ENCODE measurements around the gene GPC6.

The GPC6 gene

GRCh38 chr13:94344126-94344818 is 1117.7 kb downstream of the GPC6 start:
- DNase-seq: no peak

DNA sequence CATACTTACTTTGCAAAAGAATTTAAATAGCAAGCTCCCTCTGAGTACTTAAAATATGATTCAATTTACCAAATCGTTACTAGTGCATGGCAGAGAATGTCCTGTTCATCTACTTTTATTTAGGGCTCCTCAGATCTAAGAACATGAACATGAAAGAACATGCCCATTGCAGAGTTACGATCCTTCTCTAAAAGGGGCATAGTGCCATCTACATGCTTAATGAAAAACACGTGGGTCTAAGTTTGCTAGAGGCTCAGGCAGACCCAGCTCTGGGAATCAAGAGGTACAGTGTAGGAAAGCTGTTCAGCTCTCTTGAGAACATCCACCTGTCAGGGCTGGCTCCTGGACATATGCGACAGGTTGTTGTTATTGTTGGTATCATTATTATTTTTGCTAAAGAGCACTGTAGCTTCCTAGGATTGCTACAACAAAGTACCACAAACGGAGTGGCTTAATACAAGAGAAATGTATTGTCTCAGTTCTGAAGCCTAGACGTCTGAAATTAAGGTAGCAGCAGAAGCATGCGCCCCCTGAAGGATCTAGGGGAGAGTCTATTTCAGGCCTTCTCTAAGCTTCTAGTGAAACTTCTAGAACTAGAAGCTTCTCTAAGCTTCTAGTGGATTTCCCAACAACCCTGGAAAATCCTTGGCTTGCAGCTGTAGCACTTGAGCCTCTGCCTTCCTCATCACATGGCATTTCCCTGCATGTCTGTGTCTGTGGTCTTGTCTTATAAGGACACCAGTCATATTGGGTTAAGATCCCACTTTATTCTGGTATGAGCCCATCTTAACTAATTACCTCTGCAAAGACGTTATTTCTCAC is 1119.0 kb downstream of the GPC6 start:
- DNase-seq: peak; percentile 75

DNA sequence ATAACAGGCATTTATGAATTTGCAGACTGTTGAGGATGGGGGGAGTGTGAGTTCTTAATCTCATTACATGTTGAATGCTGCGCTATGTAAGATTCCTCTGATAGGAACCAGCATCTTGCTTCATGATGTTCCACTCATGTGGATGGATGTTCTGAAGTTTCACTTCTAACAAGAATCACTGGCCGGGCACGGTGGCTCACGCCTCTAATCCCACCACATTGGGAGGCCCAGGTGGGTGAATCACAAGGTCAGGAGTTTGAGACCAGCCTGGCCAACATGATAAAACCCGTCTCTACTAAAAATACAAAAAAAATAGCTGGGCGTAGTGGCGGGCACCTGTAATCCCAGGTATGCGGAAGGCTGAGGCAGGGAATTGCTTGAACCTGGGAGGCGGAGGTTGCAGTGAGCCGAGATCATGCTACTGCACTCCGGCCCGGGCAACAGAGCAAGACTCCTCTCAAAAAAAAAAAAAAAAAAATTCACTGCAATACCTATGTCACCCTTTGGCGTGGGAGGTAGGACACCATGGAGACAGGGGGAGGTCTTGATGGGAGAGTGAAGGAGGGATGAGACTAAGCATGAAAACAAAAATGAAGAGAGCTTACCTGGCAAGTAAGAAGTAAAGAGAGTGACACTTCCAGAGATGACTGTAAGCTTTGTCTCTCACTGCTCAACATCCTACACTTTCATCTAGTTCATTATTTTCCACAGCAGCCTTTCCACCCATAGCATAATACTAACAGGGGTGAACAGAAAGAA is 1119.8 kb downstream of the GPC6 start:
- DNase-seq: no peak

DNA sequence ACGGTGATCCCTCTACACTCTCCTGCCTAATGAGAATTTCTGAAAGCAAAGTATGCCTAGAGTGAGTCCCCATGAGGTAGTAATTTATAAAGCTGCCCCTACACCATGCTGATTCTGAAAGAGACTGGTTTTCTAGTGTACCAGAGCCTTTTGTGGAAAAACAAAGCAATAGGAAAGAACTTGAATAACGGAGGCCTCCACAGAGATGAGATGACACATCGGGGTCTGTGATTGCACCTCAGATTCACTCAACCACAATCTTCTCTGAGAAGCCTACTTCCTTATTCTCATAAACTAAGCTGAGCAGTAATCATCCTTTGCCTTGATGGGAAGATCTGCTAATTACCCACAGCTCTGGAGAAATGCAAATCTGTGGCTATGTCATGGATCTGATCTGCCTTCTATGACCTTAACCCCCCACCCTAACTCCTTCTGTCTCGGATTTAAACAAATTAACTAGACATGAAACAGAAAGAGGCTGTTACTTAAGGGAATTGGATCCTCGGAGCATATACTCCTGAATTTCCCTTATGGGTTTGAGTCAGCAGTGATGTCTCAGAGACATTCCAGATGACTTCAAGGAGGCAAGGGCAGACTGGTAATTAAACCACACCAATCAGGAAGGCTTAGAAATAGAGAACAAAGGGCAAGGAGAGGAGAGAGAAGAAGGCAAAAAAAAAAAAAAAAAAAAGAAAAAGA is 1124.8 kb downstream of the GPC6 start:
- DNase-seq: no peak

- DNase-seq: no peak
These were observed 1125.5 kb downstream of the GPC6 start for GRCh38 chr13:94352057-94352456.

- no peak for DNase-seq
These were observed 1126.6 kb downstream of the GPC6 start for GRCh38 chr13:94353167-94353710.

GRCh38 chr13:94359875-94360274 is 1133.3 kb downstream of the GPC6 start:
- no peak for DNase-seq

DNA sequence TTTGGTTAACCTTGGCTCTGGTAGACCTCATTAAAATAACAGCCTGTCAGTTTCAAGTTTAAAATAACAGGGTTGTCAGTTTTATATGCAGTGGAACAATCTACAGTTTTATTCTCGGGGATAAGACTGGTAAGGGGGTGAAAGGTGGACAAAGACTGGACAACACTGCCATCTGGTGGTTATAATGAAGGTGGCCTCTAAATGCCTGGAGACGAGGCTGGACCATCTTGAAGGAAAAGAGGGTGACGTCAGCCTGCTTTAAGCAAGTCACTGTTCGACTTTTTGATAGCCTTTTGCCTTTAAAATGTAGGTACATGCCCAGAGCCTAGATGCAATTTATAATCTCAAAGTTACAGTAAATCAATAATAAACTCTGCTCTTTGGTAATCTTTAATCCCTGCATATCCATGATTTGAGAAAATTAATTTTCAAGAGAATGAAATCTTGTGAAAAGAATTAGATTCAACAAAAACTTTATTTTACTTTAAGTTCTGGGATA is 1135.9 kb downstream of the GPC6 start:
- DNase-seq: peak; percentile 68

GRCh38 chr13:94366677-94367076 is 1140.1 kb downstream of the GPC6 start:
- DNase-seq: no peak

- peak; percentile 9 for DNase-seq
These were observed 1143.4 kb downstream of the GPC6 start for GRCh38 chr13:94369972-94370436.

- DNase-seq: no peak
These were observed 1145.2 kb downstream of the GPC6 start for GRCh38 chr13:94371855-94372254.

DNA sequence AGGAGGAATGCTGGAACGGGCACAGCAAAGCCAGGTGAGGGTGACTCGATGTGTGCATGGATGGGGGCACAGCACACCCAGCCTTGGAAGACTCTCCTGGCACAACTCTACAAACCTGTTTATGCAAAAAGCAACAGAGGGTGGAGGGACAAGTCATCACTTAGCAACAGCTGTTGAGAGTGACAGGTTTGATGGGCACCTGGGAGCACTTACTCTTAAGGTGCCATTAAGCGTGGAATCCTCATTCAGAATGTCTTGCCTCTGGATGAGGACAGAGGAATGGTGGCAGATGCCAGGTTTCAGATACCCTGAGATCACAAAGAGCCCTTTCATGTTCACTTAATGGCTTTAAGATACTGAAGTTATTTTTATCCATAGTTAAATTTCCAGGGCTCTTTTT is 1155.9 kb downstream of the GPC6 start:
- DNase-seq: peak; percentile 65

DNA sequence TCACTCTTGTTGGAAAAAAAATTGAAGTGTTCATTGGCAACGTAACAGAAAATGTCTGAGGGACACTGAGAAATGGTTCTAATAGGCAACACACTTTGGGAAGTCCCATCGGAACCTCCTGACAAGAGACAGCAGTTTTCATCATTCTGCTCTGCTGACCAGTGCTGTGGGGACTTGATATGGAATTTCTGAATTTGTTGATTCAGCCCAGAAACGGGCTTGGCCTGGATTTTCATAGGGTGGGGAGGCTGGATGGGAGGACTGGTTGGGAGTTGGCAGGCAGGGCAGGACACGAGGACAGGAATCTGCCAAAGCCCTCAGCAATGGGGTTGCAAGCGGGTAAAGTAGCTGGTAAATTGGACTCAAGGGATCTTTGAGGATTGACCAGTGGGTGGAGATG is 1156.4 kb downstream of the GPC6 start:
- DNase-seq: no peak

- DNase-seq: no peak
These were observed 1157.8 kb downstream of the GPC6 start for GRCh38 chr13:94384231-94384905.

DNA sequence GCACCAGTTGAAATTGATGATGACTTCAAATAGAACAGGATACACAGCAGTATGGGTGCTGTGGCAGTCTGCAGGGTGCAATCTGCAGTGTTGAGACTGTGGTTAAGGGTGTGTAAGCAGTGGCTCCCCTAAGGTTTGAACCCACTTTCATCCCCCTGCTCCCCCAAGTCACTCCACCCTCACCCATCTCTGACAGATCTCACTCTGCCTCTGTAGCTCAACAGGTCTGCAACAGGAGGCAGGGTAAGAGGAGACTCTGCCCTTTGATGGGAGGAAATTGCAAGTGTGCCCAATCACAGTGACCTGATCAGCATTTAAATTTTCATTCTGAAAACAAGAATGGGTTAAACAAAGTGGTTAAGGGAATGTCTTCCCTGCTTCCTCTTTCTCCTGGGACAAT is 1160.4 kb downstream of the GPC6 start:
- no peak for DNase-seq

GRCh38 chr13:94389604-94390351 is 1163.2 kb downstream of the GPC6 start:
- no peak for DNase-seq

DNA sequence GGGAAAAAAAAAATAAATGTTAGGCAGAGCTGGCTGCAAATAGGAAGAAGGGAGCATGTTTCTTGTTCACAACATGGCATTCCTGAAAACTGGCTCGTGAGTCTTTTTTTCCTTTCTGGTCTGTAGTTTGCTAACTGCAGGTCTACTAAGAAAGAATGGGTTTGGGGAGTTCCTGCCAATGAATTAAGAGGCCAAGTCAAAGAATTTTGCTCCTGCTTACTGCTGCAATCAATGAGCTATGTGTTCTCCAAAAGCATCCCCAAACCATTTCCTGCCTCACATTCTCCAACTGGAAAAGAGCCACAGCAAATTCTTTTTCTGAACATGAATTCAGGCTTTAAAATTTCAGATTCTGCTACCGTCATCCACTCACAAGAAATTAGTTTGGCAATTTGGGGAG is 1164.3 kb downstream of the GPC6 start:
- no peak for DNase-seq

DNA sequence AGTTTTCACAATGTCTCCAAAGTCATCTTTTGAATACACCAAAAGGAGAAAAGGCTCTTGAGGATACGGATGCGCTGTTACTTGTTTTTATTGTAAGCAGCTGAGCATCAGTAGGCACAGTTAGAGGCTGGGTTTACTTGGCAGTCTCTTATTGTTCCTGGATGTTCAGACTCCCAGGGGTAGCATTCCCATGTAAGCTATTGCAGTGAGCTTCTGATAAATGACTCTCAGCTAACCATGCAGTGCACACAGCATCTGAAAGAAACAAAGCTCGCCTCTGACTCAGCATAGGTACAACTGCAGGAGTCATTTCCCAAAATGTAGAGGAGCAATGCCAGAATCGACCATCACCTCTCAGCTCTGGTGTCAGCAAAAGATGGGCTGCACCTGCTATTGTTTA is 1168.1 kb downstream of the GPC6 start:
- DNase-seq: peak; percentile 82

GRCh38 chr13:94395860-94396259 is 1169.3 kb downstream of the GPC6 start:
- DNase-seq: no peak

GRCh38 chr13:94399812-94400211 is 1173.2 kb downstream of the GPC6 start:
- DNase-seq: no peak

DNA sequence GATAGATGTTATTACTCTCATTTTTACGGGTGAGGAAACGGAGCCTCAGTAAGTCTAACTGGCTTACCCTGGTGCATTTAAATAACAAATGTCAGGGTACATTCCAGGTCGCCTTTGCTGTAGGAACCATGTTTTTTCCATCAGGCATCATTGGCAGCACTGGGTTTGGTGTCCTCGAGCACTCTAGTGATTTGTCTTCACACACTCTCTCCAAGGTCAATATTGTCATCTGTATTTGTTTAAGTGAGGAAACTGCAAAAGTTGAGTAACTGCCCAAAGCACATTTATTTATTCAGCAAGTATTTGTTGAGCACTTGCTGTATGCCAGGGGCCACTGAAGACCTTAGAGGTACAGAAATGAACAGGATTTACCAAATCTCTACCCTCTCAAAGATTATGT is 1174.3 kb downstream of the GPC6 start:
- DNase-seq: no peak
